ENCODE data around the gene ATXN7L2. TPM values are rescaled to one million over a fixed set of nuclear protein-coding genes. Genes with fewer than 3 reads are reported as not detected.
"Not testable (repeated sequence)": the region's sequence is repeated elsewhere in the genome, so short reads cannot be mapped to it uniquely, and the experiment has no call there.

The ATXN7L2 gene
- total RNA-seq, 1 experiment from 2014 or later = 3.5 TPM

DNA sequence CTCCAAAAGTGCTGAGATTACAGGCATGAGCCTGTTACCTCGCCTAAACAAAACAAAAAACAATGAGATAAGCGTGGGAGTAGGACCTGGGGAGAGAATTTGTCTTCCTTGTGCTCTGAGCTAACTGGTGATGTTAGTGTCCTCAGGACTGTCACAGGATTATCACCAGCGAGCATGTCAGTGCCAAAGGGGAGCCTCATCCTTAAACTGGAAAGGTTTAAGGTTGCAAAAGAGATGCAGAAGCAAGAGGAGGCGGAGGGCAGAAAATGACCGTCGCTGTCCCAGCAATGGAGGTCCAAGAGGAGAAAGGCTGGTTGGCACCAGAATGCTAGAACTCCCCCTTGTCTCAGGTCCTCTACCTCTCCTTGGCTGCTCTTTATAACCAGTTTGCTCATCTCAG, 13.5 kb upstream of the ATXN7L2 start:
- H3K79me2 ChIP-seq (ENCODE audit: low read length) = no peaks in the 10 kb centered on the region
- no peak overlapping the region for H3K27ac ChIP-seq (ENCODE audit: low read length)
- H3K9me2 ChIP-seq (replicated peaks; ENCODE audit: insufficient read depth, low read length) = no peaks in the 10 kb centered on the region
- no peak overlapping the region for H3K9ac ChIP-seq (ENCODE audit: low read length)
- H3K4me3 ChIP-seq (ENCODE audit: low read length) = no peak overlapping the region
- no peak overlapping the region for H2AFZ ChIP-seq (ENCODE audit: low read length)
- no peak for DNase-seq
- no peaks in the 10 kb centered on the region for H3K4me1 ChIP-seq (ENCODE audit: low read length)
- no peaks in the 10 kb centered on the region for H3K36me3 ChIP-seq (ENCODE audit: insufficient read depth, low read length)
- H3K27me3 ChIP-seq (ENCODE audit: low read length) = no peaks in the 10 kb centered on the region
- H4K20me1 ChIP-seq (ENCODE audit: insufficient read depth, low read depth, low read length) = no peaks in the 10 kb centered on the region
- no peaks in the 10 kb centered on the region for H3K9me3 ChIP-seq (ENCODE audit: low read length)
- H3K4me2 ChIP-seq (ENCODE audit: low read depth, low read length, poor library complexity, severe bottlenecking) = no peak overlapping the region

DNA sequence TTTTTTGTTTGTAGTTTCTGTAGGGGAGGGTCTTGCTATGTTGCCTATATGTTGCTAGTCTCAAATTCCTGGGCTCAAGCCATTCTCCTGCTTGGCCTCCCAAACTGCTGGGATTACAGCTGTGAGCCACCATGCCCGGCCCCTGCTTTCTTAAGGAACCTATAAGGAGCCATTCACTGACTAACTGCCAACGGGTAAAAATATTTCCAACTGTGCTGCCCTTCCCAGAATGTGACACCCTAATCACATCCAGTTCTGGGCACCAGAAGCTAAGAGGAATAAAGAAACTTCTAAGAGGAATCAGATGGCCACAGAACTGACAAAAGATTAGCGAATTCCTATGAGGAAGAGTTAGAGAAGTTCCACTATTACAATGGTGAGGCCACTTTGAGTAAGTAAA, 10.9 kb upstream of the ATXN7L2 start:
- H3K36me3 ChIP-seq (ENCODE audit: insufficient read depth, low read length) = no peaks in the 10 kb centered on the region
- H3K4me1 ChIP-seq (ENCODE audit: low read length) = no peaks in the 10 kb centered on the region
- H3K27me3 ChIP-seq (ENCODE audit: low read length) = no peaks in the 10 kb centered on the region
- H3K9me2 ChIP-seq (replicated peaks; ENCODE audit: insufficient read depth, low read length) = no peaks in the 10 kb centered on the region
- no peaks in the 10 kb centered on the region for H4K20me1 ChIP-seq (ENCODE audit: insufficient read depth, low read depth, low read length)
- H2AFZ ChIP-seq (ENCODE audit: low read length) = no peak overlapping the region
- H3K4me2 ChIP-seq (ENCODE audit: low read depth, low read length, poor library complexity, severe bottlenecking) = no peak overlapping the region
- no peak overlapping the region for H3K27ac ChIP-seq (ENCODE audit: low read length)
- no peaks in the 10 kb centered on the region for H3K79me2 ChIP-seq (ENCODE audit: low read length)
- H3K9ac ChIP-seq (ENCODE audit: low read length) = no peak overlapping the region
- DNase-seq = no peak
- H3K4me3 ChIP-seq (ENCODE audit: low read length) = no peak overlapping the region
- H3K9me3 ChIP-seq (ENCODE audit: low read length) = no peaks in the 10 kb centered on the region

GRCh38 chr1:109473284-109474057, 10.2 kb upstream of the ATXN7L2 start:
- H3K27me3 ChIP-seq (ENCODE audit: low read length); DNase-seq; H3K9ac ChIP-seq (ENCODE audit: low read length): not testable (repeated sequence)

GRCh38 chr1:109474697-109475096, 9.0 kb upstream of the ATXN7L2 start:
- H3K4me1 ChIP-seq (ENCODE audit: low read length) = no peaks in the 10 kb centered on the region
- H4K20me1 ChIP-seq (ENCODE audit: insufficient read depth, low read depth, low read length) = no peaks in the 10 kb centered on the region
- H3K27me3 ChIP-seq (ENCODE audit: low read length) = no peaks in the 10 kb centered on the region
- H3K79me2 ChIP-seq (ENCODE audit: low read length) = no peaks in the 10 kb centered on the region
- H3K4me3 ChIP-seq (ENCODE audit: low read length) = no peak overlapping the region
- H3K36me3 ChIP-seq (ENCODE audit: insufficient read depth, low read length) = no peaks in the 10 kb centered on the region
- no peaks in the 10 kb centered on the region for H3K9me2 ChIP-seq (replicated peaks; ENCODE audit: insufficient read depth, low read length)
- no peaks in the 10 kb centered on the region for H3K9me3 ChIP-seq (ENCODE audit: low read length)
- no peak overlapping the region for H3K4me2 ChIP-seq (ENCODE audit: low read depth, low read length, poor library complexity, severe bottlenecking)
- DNase-seq = no peak
- no peak overlapping the region for H3K9ac ChIP-seq (ENCODE audit: low read length)
- H3K27ac ChIP-seq (ENCODE audit: low read length) = no peak overlapping the region
- H2AFZ ChIP-seq (ENCODE audit: low read length) = no peak overlapping the region

More at GRCh38 chr1:109473284-109474057, 10.2 kb upstream of the ATXN7L2 start:
- not testable (repeated sequence) for H3K4me2 ChIP-seq (ENCODE audit: low read depth, low read length, poor library complexity, severe bottlenecking); H3K36me3 ChIP-seq (ENCODE audit: insufficient read depth, low read length); H3K9me2 ChIP-seq (replicated peaks; ENCODE audit: insufficient read depth, low read length); H3K27ac ChIP-seq (ENCODE audit: low read length); H3K4me3 ChIP-seq (ENCODE audit: low read length); H4K20me1 ChIP-seq (ENCODE audit: insufficient read depth, low read depth, low read length); H3K9me3 ChIP-seq (ENCODE audit: low read length); H3K79me2 ChIP-seq (ENCODE audit: low read length); H3K4me1 ChIP-seq (ENCODE audit: low read length); H2AFZ ChIP-seq (ENCODE audit: low read length)

GRCh38 chr1:109475261-109475660, 8.4 kb upstream of the ATXN7L2 start:
- no peaks in the 10 kb centered on the region for H3K79me2 ChIP-seq (ENCODE audit: low read length)
- H3K9ac ChIP-seq (ENCODE audit: low read length) = no peak overlapping the region
- no peak overlapping the region for H3K27ac ChIP-seq (ENCODE audit: low read length)
- no peak overlapping the region for H2AFZ ChIP-seq (ENCODE audit: low read length)
- H3K4me2 ChIP-seq (ENCODE audit: low read depth, low read length, poor library complexity, severe bottlenecking) = no peak overlapping the region
- H3K9me2 ChIP-seq (replicated peaks; ENCODE audit: insufficient read depth, low read length) = no peaks in the 10 kb centered on the region
- no peaks in the 10 kb centered on the region for H3K27me3 ChIP-seq (ENCODE audit: low read length)
- H4K20me1 ChIP-seq (ENCODE audit: insufficient read depth, low read depth, low read length) = 0 out of 2 replicates have a peak, but pooled peaks cover 3% of the 10 kb centered on the region
- no peak for DNase-seq
- no peaks in the 10 kb centered on the region for H3K4me1 ChIP-seq (ENCODE audit: low read length)
- no peaks in the 10 kb centered on the region for H3K36me3 ChIP-seq (ENCODE audit: insufficient read depth, low read length)
- H3K9me3 ChIP-seq (ENCODE audit: low read length) = no peaks in the 10 kb centered on the region
- H3K4me3 ChIP-seq (ENCODE audit: low read length) = no peak overlapping the region

DNA sequence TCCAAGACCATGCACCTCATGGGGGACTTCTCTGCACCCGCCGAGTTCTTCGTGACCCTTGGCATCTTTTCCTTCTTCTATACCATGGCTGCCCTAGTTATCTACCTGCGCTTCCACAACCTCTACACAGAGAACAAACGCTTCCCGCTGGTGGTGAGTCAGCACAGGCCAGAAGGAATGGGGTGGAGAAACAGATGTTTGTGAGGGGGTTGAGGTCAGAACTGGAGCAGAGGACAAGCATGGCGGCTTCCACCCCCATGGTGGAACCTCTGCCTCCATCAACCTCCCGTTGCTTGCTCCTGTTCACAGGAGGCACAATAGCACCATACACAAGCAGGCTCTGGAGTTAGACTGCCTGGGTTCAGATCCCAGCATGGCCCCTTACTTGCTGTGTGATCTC, 6.9 kb upstream of the ATXN7L2 start:
- H3K27ac ChIP-seq (ENCODE audit: low read length) = no peak overlapping the region
- no peak overlapping the region for H3K4me2 ChIP-seq (ENCODE audit: low read depth, low read length, poor library complexity, severe bottlenecking)
- H4K20me1 ChIP-seq (ENCODE audit: insufficient read depth, low read depth, low read length) = 0 out of 2 replicates have a peak, but pooled peaks cover 3% of the 10 kb centered on the region
- H3K9ac ChIP-seq (ENCODE audit: low read length) = no peak overlapping the region
- no peaks in the 10 kb centered on the region for H3K36me3 ChIP-seq (ENCODE audit: insufficient read depth, low read length)
- no peaks in the 10 kb centered on the region for H3K79me2 ChIP-seq (ENCODE audit: low read length)
- no peaks in the 10 kb centered on the region for H3K4me1 ChIP-seq (ENCODE audit: low read length)
- no peak overlapping the region for H2AFZ ChIP-seq (ENCODE audit: low read length)
- no peaks in the 10 kb centered on the region for H3K9me3 ChIP-seq (ENCODE audit: low read length)
- H3K4me3 ChIP-seq (ENCODE audit: low read length) = no peak overlapping the region
- no peaks in the 10 kb centered on the region for H3K27me3 ChIP-seq (ENCODE audit: low read length)
- H3K9me2 ChIP-seq (replicated peaks; ENCODE audit: insufficient read depth, low read length) = no peaks in the 10 kb centered on the region
- no peak for DNase-seq

GRCh38 chr1:109477821-109478220, 5.9 kb upstream of the ATXN7L2 start:
- Histone ChIP-seq H3K36me3 (ENCODE audit: insufficient read depth, low read length) (no peaks in the 10 kb centered on the region), H3K4me1 (ENCODE audit: low read length) (peaks cover under 1% of the 10 kb centered on the region), H3K27me3 (ENCODE audit: low read length) (no peaks in the 10 kb centered on the region), H3K9me2 (replicated peaks; ENCODE audit: insufficient read depth, low read length) (no peaks in the 10 kb centered on the region), H3K79me2 (ENCODE audit: low read length) (no peaks in the 10 kb centered on the region), H2AFZ (ENCODE audit: low read length) (no peak overlapping the region), H3K9me3 (ENCODE audit: low read length) (no peaks in the 10 kb centered on the region), H3K4me2 (ENCODE audit: low read depth, low read length, poor library complexity, severe bottlenecking) (no peak overlapping the region), H3K27ac (ENCODE audit: low read length) (no peak overlapping the region), H4K20me1 (ENCODE audit: insufficient read depth, low read depth, low read length) (0 out of 2 replicates have a peak, but pooled peaks cover 3% of the 10 kb centered on the region), H3K9ac (ENCODE audit: low read length) (no peak overlapping the region), H3K4me3 (ENCODE audit: low read length) (no peak overlapping the region)
- no peak for DNase-seq

GRCh38 chr1:109478806-109479205, 4.9 kb upstream of the ATXN7L2 start:
- Histone ChIP-seq H3K27me3 (ENCODE audit: low read length) (no peaks in the 10 kb centered on the region), H3K9me2 (replicated peaks; ENCODE audit: insufficient read depth, low read length) (no peaks in the 10 kb centered on the region), H3K79me2 (ENCODE audit: low read length) (no peaks in the 10 kb centered on the region), H3K9me3 (ENCODE audit: low read length) (no peaks in the 10 kb centered on the region), H2AFZ (ENCODE audit: low read length) (no peak overlapping the region), H3K9ac (ENCODE audit: low read length) (no peak overlapping the region), H4K20me1 (ENCODE audit: insufficient read depth, low read depth, low read length) (0 out of 2 replicates have a peak, but pooled peaks cover 3% of the 10 kb centered on the region), H3K36me3 (ENCODE audit: insufficient read depth, low read length) (no peaks in the 10 kb centered on the region), H3K27ac (ENCODE audit: low read length) (no peak overlapping the region), H3K4me2 (ENCODE audit: low read depth, low read length, poor library complexity, severe bottlenecking) (no peak overlapping the region), H3K4me3 (ENCODE audit: low read length) (no peak overlapping the region), H3K4me1 (ENCODE audit: low read length) (peaks cover 7% of the 10 kb centered on the region)
- DNase-seq = peak; percentile 58
